ENCODE measurements around the gene FGFRL1.
"Not testable (repeated sequence)": the region's sequence is repeated elsewhere in the genome, so short reads cannot be mapped to it uniquely, and the experiment has no call there.

FGFRL1 gene

GRCh38 chr4:973431-974397, 37.7 kb upstream of the FGFRL1 start, which contains the start of gene DGKQ:
Gene DGKQ, minus strand, starts transcription at chr4:973569. Its CDS starts 87 bp downstream, at chr4:973482.
- no peak for DNase-seq (ENCODE audit: low read depth)

DNA sequence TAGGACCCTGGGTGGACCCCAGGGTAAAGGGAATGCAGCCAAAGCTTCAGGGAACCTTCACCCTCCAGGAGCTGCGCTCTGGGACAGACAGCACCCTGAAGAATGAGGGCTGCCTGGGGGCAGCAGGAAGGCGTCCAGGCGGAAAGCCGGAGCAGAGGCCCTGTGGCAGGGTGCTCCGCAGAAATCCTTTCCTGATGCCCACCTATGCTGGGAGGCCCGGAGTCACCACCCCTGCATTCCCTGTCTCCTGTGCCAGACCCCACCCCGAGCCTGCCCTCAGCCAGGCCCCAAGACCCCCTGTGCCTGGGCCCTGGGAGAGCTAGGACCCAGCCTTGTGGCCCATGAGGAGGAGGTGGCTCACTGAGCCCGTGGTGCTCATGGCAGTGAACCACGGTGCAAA, 36.8 kb upstream of the FGFRL1 start:
- no peak for DNase-seq (ENCODE audit: low read depth)

DNA sequence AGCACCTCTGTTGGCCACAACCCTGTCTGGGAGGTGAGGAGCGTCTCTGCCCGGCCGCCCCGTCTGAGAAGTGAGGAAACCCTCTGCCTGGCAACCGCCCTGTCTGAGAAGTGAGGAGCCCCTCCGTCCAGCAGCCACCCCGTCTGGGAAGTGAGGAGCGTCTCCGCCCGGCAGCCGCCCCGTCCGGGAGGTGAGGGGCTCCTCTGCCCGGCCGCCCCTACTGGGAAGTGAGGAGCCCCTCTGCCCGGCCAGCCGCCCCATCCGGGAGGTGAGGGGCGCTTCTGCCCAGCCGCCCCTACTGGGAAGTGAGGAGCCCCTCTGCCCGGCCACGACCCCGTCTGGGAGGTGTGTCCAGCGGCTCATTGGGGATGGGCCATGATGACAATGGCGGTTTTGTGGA, 35.4 kb upstream of the FGFRL1 start:
- not testable (repeated sequence) for DNase-seq (ENCODE audit: low read depth)

GRCh38 chr4:978957-979701, 32.3 kb upstream of the FGFRL1 start:
- no peak for DNase-seq (ENCODE audit: low read depth)

GRCh38 chr4:982291-982690, 29.1 kb upstream of the FGFRL1 start:
- no peak for DNase-seq (ENCODE audit: low read depth)

DNA sequence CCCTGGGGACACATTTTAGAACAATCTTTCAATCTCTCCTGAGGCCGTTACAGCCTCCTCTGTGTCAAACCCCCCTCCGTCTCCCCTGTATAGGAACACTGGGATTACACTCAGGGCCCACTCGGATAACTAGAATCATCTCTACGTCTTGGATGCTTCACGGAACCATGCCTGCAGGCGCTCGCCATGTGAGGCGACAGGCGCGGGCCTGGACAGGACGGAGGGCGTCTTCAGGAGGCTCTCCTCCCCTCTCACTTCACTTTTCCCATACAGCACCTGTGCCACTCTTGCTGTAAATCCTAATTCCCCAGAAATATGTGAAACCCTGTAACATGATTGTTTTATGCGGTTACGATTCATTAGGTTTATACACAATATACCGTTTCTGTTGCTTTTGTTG, 28.6 kb upstream of the FGFRL1 start:
- no peak for DNase-seq (ENCODE audit: low read depth)

- no peak for DNase-seq (ENCODE audit: low read depth)
These were observed 26.9 kb upstream of the FGFRL1 start for GRCh38 chr4:984336-985054.

DNA sequence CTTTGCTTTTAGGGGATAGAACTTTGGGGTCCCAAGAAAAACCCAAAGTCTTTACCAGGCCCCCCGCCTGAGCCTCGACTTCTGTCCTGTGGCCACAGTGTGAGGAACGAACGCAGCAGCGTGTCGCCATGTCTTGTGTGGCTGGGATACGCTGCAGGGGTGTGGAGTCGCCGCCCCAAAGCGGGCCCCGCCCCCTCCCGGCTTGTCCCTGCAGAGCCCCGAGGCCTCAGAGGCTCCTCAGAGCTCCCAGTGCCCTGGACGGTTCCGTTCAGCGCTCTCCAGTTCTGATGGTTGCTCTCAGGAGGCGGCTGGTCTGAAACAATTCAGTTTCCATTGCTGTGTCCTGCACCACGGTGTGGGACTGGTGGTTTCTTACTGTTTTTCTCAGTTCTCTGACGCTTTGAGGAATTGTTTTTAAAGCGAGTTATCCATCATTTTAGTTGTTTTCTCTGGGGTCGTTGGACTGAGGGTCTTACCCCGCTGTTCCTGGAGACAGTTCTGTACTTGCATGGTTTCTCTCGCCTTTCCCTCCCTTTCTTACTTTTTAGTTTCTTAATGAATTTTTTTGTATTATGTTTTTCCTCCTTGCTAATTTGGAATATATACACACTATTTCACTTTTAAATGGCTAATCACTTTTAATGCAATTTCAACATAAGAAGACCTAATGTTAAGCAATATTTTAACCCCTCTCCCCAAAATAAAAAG, 26.1 kb upstream of the FGFRL1 start:
- no peak for DNase-seq (ENCODE audit: low read depth)

- no peak for DNase-seq (ENCODE audit: low read depth)
These were observed 25.0 kb upstream of the FGFRL1 start for GRCh38 chr4:986428-986878.

DNA sequence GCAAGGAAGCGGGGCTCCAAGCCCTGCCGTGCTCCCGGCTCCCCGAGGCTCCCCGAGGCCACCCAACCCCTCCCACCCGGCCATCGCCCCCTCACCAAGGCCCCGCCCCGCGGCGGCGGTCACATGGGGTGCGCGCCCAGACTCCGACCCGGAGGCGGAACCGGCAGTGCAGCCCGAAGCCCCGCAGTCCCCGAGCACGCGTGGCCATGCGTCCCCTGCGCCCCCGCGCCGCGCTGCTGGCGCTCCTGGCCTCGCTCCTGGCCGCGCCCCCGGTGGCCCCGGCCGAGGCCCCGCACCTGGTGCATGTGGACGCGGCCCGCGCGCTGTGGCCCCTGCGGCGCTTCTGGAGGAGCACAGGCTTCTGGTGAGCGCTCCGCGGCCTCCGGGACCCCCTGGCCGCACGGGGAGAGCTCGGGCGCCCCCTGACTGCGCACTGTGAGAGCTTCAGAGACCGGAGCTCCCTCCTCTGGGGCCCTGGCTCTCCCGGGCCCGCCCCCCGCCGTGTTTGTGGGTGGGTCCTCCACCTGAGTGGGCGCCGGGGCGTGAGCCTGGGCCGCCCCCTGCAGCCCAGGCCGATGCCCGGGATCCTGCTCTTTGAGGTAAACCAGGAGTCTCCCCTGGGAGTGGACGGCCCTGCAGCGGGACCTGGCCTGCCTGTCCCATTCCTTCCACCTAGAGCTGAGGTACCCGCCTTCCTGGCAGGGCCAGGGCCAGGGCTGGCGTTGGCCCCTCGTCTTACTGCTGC, 24.4 kb upstream of the FGFRL1 start, which contains the start of gene IDUA:
TSS of gene IDUA (plus strand) at position 166 of the 745 bp plus-strand sequence. CDS start at position 207, 41 bp downstream.
- DNase-seq (ENCODE audit: low read depth): no peak

- no peak for DNase-seq (ENCODE audit: low read depth)
These were observed 23.6 kb upstream of the FGFRL1 start for GRCh38 chr4:987624-988513.

GRCh38 chr4:988726-989721, 22.4 kb upstream of the FGFRL1 start:
- DNase-seq (ENCODE audit: low read depth): no peak

DNA sequence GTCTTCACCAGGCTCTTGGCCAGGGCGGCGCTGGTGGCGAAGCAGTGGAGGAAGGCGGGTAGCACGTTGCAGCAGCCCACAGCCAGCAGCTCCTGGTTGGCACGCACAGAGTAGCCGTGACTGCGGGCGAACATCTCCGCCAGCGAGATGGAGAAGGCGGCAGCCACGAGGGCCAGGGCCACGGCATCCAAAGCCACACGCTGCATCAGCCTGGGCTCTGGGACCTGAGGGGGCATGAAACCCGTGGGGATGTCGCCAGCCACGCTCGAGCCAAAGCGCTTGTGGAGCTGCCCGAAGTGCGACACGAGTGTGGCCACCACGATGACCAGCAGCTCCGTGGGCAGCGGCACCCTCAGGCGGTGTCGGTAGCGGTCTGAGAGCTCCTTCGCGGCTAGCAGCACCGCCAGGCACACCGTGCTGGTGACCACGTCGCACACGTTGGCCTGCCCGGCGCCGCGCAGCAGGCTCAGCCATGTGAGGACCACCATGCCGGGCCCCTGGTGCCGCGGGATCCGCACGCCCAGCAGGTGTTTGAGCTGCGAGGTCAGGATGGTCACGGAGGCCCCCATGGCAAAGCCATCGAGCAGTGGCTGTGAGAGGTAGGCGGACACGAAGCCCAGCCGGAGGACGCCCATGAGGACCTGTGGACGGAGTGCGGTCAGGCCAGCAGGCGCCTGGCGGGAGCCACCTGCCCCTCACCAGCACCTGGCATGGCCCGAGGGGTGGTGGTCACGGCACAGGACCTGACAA, 21.5 kb upstream of the FGFRL1 start:
- DNase-seq (ENCODE audit: low read depth): no peak

- DNase-seq (ENCODE audit: low read depth): no peak
These were observed 20.6 kb upstream of the FGFRL1 start for GRCh38 chr4:990746-991367.

- no peak for DNase-seq (ENCODE audit: low read depth)
These were observed 19.8 kb upstream of the FGFRL1 start for GRCh38 chr4:991451-992296.

All from non-pigmented ciliary epithelial cell (primary cell).